ENCODE measurements around the gene SMIM24.

SMIM24 gene

GRCh38 chr19:3496392-3497273 lies 16.3 kb upstream of the SMIM24 start:
- no peak for DNase-seq

DNA sequence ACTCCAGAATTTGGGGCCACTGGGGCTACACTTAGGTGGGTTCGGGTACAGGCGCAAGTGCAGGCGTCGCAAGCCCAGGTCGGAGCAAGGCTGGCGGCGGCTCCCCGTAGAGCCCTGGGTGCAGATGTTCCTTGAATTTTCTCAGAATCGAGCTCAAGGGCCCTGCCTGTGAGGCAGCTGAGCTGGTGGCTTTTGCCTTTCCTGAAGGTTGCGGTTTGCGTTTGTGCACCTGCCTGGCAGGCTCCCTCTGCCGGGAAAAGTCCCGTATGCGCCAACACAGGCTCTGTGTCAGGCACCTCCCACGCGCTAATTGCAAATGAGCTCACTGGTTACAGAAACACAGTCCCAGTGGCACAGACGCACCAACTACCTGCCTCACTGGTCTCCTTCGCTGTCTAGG lies 14.2 kb upstream of the SMIM24 start:
- no peak for DNase-seq

DNA sequence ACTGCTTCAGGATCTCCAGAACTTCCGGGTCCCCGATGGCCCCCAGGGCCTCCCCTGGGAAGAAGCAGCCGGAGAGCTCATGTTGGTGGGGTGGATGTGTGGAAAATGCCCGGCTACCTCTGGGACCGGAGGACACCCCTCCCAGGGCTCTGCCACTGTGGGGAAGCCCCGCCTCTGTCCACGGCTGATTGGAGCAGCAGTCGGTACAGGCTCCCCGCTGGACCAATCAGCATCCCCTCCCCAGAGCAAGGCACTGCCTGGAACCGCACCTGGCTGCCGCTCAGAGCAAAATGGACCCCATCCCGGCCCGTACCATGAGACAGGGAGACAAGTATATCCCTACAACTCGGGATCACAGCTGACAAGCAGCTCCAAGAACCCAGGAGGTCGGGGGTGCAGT lies 13.7 kb upstream of the SMIM24 start:
- DNase-seq, result no peak

DNA sequence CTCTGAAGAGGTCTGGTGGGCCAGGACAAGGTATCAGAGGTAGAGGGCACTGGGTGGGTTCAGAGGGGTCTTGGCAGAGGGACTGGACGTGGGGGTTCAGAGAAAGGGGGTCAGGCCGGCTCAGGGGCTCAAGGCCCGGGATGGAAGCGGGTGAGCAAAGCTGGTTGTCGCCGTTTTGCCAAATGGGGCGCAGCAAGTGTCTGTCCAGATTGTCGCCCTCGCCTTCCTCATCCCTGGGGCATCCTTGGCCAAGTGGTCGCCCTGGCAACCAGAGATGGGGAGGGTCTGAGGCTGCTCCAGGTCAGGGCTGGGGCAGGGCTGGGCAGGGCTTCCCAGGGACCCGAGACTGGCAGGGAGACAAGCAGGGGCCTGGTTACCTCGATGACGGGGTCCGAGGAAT lies 13.3 kb upstream of the SMIM24 start:
- DNase-seq, result no peak

- no peak for DNase-seq
These were observed 12.6 kb upstream of the SMIM24 start for GRCh38 chr19:3492919-3493318.

DNA sequence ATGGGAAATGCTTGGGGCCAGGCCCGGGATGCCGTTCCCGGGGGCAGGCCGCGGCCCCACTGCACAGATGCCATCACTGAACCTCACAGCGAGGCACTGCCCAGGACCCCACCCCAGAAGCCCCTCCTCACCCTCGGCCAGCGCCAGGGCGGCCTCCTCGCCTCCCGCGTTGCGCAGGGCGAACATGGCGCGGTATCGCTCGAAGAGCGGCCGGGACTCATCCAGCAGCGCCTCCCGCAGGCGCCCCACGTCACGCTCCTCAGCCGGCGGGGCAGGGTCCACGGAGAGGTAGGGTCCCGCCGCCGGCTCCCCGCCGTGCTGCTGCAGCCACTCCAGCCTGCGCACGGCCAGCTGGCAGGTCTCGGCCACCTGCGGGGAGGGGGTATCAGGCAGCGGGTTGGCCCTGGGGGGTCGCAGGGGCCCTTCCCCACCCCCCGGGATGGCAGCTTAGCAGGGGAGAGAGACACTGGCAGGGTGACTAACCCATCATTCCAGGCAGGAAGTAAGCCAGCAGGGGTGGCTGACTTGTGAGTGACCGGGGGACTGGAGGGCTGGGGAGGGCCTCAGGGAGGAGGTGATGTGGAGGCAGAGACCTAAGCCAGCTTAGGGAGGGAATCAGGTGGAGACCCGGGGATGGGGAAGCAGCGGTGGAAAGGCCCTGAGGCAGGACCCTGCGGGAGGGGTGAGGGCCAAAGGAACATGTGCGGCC lies 12.0 kb upstream of the SMIM24 start:
- no peak for DNase-seq

DNA sequence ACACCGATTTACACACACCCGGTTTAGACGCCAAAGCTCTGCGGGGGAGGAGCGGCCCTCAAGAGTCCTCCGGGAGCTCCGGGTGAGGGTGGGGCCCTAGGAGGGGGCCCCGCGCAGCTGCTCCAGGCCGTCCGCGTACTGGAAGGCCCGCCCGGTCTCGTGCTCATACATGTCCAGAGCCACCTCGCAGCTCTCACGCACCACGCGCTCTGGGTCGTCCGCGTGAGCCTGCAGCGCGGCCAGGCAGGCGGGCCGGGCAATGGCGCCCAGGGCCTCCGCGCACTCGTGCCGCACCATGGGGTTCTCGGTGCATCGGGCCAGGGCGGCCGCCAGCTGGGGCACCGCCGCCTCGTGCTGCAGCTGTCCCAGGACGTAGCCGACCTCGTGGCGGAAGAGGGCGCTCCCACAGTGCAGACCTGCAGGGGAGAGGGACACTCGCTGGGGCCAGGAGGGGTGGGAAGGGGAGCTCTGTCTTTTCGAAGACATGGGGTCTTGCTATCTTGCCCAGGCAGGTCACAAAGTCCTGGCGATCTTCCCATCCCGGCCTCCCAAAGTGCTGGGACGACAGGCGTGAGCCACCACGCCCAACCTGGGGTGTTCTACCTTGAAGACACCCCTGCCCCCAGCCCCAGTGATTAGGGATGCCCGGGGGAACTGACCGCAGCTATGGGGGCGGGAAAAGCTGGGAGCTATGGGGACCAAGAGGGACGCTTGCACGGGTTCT lies 11.2 kb upstream of the SMIM24 start:
- DNase-seq, result no peak

- no peak for DNase-seq
These were observed 2.9 kb upstream of the SMIM24 start, which contains the start of gene SMIM44 for GRCh38 chr19:3483226-3483628. TSS of gene SMIM44 (minus strand) at chr19:3483441. CDS start at chr19:3483403, 38 bp downstream.

DNA sequence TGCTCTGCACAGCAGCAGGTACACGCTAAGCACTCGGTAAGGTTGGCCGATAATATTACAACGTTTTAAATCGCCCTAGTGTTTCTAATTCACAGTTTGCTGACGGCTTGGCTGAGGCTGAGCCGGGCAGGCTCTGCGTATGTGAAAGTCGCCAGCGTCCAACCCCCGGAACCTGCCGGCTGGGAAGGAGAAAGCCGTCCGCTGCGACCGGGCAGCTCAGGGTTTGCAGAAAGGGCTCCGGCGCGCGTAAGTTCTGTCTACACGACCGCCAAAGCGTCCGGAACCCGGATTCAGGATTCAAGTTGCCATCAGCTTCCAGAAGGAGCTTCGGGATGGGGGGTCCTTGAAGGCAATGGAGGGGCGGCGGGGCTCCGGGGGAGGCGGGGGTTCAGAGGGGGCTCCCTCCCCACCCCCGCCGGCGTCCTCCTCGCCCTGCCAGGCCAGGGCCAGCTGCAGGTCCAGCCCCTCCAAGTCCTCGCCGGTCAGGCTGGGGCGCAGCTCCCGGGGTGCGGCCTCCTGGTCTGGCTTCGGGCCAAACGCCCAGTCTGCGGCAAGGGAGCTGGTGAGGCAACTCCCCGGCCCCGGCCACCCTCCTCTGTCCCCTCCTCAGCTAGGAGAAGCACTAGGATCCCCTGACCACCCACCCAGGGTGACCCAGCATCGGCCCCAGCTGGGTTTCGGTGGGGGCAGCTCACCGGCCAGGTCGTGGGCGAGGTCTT lies 2.3 kb upstream of the SMIM24 start:
- no peak for DNase-seq

DNA sequence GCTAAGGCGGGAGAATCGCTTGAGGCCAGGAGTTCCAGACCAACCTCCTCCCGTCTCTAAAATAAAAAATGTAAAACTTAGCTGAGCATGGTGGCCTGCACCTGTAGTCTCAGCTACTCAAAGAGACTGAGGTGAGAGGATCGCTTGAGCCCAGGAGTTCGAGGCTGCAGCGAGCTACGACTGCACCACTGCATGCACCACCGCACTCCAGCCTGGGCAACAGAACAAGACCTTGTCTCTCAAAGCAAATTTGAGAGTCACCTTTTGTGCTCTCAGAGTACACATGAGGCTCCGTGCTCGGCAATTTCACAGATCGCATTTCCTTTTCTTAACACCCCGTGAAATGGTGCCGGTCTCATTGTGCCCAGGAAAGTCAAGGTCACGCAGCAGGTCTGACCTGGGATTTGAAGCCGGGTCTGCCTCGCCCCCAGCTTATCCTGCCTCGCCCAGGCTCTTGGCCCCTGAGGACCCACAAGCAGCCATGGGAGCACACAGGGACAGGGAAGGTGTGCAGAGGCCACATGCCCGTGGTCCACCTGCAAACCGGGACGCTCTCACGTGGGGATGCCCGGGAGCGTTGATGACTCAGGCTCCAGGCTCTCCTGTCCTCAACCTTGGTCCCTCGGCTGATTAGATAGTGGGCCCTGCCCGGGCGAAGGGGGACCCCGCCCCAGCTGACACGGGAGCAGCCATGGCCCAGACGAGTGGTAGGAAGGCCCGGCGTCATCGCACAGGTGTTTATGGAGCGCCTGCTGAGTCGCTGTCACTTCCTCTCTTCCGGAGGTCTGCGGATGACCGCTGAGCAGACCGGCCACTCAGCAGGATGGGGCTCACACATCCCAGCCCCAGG lies 1.1 kb upstream of the SMIM24 start:
- DNase-seq, result no peak

GRCh38 chr19:3479834-3480215 lies 500 bp downstream of the SMIM24 start:
- DNase-seq, result no peak

DNA sequence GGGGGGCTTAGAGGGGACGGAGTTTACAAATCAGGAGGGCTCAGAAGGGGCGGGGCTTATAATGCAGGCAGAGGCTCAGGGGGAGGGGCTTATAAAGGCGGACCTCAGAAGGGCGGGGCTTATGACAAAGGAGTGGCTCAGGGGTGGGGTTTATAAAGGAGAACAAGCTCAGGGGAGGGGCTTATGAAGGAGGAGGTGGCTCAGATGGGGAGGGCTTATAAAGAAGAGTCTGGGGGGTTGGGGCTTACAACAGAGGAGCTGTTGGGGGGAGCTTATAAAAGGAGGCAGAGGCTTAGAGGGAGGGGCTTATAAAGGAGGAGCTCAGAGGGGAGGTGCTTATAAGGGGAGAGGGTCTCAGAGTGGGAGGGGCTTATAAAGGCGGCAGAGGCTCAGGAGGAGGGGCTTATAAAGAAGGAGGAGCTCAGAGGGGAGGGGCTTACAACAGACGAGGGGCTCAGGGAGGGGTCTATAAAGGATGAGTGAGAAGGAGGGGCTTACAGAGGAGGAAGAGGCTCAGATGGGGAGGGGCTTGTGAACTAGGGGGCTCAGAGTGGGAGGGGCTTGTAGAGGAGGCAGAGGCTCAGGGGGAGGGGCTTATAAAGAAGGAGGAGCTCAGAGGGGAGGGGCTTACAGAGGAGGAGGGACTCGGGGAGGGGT lies 1.0 kb downstream of the SMIM24 start:
- no peak for DNase-seq

DNA sequence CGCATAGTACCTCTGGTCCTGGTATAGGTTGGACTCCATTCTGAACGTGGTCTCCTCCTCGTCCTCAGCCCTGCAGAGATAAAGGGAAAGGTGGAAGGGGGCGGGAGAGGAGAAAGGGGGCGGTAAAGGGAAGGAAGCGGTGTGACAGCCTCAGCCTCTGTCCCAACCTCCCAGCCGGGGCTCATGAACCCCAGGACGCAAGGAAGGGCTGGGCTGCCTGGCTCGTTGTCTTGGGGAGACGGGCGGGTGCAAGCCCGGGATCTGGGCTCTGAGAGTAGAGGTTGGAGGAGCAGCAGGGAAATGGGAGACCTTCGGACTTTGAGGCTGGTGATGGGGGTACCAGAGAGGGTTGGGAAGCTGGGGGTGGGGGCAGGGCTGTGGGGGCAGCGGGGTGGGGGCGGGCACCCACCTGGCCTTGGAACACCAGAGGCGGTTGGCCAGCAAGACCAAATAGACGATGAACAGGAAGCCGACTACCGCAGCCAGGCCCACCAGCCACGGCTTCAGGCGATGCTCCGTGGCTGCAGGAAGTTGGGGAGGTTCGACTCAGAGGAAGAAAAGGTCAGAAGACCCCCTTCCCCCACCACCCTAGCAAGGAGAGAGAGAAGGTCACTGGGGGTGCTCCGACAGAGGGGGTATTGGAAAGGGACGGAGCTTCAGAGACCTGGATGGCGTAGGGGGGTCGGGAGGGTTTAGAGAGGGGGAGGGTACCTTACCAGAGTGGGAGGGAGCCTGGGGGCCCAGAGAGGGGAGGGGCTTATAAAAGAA lies 1.7 kb downstream of the SMIM24 start:
- no peak for DNase-seq

- no peak for DNase-seq
These were observed 2.4 kb downstream of the SMIM24 start for GRCh38 chr19:3477951-3478350.

GRCh38 chr19:3477506-3477905 lies 2.8 kb downstream of the SMIM24 start:
- no peak for DNase-seq

GRCh38 chr19:3476830-3477229 lies 3.5 kb downstream of the SMIM24 start:
- DNase-seq, result no peak

- no peak for DNase-seq
These were observed 4.9 kb downstream of the SMIM24 start for GRCh38 chr19:3475449-3475848.

DNA sequence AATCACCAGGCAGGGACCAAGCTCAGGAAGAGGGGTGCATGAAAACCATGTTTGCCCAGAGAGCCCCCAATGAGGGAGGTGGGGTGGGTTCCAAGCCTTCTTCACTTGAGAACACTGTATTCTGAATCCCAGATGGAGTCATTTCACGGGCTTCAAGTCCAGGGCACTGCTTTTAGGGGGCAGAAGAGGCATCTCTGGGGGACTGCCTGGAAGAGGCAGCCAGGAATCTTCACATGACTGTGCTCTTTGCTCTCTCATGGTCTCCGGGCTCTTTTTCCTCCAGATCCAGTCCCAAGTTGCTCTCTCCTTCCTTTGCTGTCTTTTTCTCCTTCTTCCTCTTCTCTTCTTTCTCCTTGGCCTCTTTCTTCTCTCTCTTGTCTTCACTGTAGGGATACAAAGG lies 5.7 kb downstream of the SMIM24 start:
- no peak for DNase-seq

GRCh38 chr19:3474010-3474409 lies 6.3 kb downstream of the SMIM24 start:
- DNase-seq, result no peak

DNA sequence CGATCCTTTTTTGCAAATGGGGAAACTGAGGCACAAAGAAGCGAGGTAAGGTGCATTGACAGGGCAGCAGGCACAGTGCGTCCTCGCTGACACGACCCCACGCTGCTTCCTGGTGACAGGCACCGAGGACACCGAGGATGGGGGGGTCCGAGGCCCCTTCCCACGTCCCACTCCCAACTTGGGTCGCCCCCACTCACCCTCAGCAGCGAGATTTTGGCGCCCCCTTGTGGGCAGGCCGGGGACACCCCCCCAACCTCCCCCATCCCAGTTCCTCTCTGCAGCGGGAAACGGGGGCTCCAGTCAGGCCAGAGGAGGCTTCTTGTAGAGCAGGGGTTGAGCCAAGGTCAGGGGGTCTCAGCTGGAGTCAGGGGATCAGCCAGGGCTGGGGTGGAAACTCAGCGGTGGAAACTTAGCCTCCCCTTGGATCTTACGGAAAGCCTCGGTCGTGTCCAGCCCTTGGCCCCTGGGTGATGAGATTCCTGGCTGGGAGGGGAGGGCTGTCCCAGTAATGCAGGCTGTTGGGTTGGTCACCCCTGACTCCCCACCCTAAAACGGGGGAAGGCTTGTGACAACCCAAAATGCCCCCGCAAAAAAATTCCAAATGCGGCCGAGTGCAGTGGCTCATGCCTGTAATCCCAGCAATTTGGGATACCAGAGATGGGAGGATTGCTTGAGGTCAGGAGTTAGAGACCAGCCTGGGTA lies 8.2 kb downstream of the SMIM24 start:
- DNase-seq, result no peak
